ENCODE data around the gene TUFT1. TPM values are rescaled to one million over a fixed set of nuclear protein-coding genes. Genes with fewer than 3 reads are reported as not detected.

TUFT1 gene
- total RNA-seq, 4 donors from 2014 or later = 83.4 to 121 (median 91.5) TPM

- no peaks in the 10 kb centered on the region for H3K9me3 ChIP-seq
- H3K27me3 ChIP-seq = no peaks in the 10 kb centered on the region
- no peak overlapping the region for H3K4me3 ChIP-seq
- H3K36me3 ChIP-seq = no peaks in the 10 kb centered on the region
- no peak for DNase-seq (ENCODE audit: low spot score in 2 of 2)
- H3K4me1 ChIP-seq = peaks cover 23% of the 10 kb centered on the region
- no peak for TF ChIP-seq POLR2A (IDR thresholded peaks at IDR 0.05)
- no peak for TF ChIP-seq EP300 (IDR thresholded peaks at IDR 0.05)
- TF ChIP-seq CTCF (IDR thresholded peaks at IDR 0.05) = no peak
- TF ChIP-seq POLR2AphosphoS5 (IDR thresholded peaks at IDR 0.05) = no peak
- 86% methylated on average over 3 of the region's 3 CpGs for WGBS
- H3K27ac ChIP-seq = no peak overlapping the region
Measured at GRCh38 chr1:151624783-151625182, 84.7 kb downstream of the TUFT1 start.

GRCh38 chr1:151626740-151627334 lies 86.7 kb downstream of the TUFT1 start:
- DNase-seq (ENCODE audit: low spot score in 2 of 2) = no peak
- Histone ChIP-seq H3K27me3 (no peaks in the 10 kb centered on the region), H3K4me3 (no peak overlapping the region), H3K36me3 (no peaks in the 10 kb centered on the region), H3K4me1 (peaks cover 4% of the 10 kb centered on the region), H3K9me3 (no peaks in the 10 kb centered on the region), H3K27ac (no peak overlapping the region)
- WGBS = 76% methylated on average over 3 of the region's 3 CpGs
- TF ChIP-seq CTCF (IDR thresholded peaks at IDR 0.05) = no peak
- TF ChIP-seq POLR2AphosphoS5 (IDR thresholded peaks at IDR 0.05) = no peak
- no peak for TF ChIP-seq EP300 (IDR thresholded peaks at IDR 0.05)
- TF ChIP-seq POLR2A (IDR thresholded peaks at IDR 0.05) = no peak

GRCh38 chr1:151629278-151629677 lies 89.2 kb downstream of the TUFT1 start:
- H3K36me3 ChIP-seq = no peaks in the 10 kb centered on the region
- no peaks in the 10 kb centered on the region for H3K4me1 ChIP-seq
- no peak overlapping the region for H3K27ac ChIP-seq
- 84% methylated on average over 9 of the region's 9 CpGs for WGBS
- H3K27me3 ChIP-seq = no peaks in the 10 kb centered on the region
- H3K4me3 ChIP-seq = no peak overlapping the region
- no peak for TF ChIP-seq POLR2AphosphoS5 (IDR thresholded peaks at IDR 0.05)
- TF ChIP-seq EP300 (IDR thresholded peaks at IDR 0.05) = no peak
- no peak for TF ChIP-seq CTCF (IDR thresholded peaks at IDR 0.05)
- no peak for TF ChIP-seq POLR2A (IDR thresholded peaks at IDR 0.05)
- no peak for DNase-seq (ENCODE audit: low spot score in 2 of 2)
- H3K9me3 ChIP-seq = no peaks in the 10 kb centered on the region

Other genes with a start within 250 kb of the TUFT1 start
- 100 to 1,000 TPM in 1 of 4 donors, 10 to 100 TPM in 3; 50.0 to 102 (median 60.3) TPM for gene PI4KB, start 212.9 kb upstream of the TUFT1 start, total RNA-seq
- gene RFX5, start 193.1 kb upstream of the TUFT1 start, total RNA-seq = 10 to 100 TPM; 18.0 to 22.1 (median 18.5) TPM
- gene SELENBP1, start 167.6 kb upstream of the TUFT1 start, total RNA-seq = 10 to 100 TPM; 32.0 to 67.5 (median 48.7) TPM
- 100 to 1,000 TPM; 222 to 269 (median 241) TPM for gene PSMB4, start 140.7 kb upstream of the TUFT1 start, total RNA-seq
- 10 to 100 TPM; 29.3 to 87.3 (median 57.3) TPM for gene POGZ, start 80.8 kb upstream of the TUFT1 start, total RNA-seq
- gene CGN, start 28.9 kb upstream of the TUFT1 start, total RNA-seq = 10 to 100 TPM; 37.9 to 62.4 (median 41.7) TPM
- gene SNX27, start 71.7 kb downstream of the TUFT1 start, total RNA-seq = 10 to 100 TPM; 19.8 to 45.4 (median 29.0) TPM
- not detected for gene CELF3, start 176.5 kb downstream of the TUFT1 start, total RNA-seq
- not detected for gene RIIAD1, start 181.2 kb downstream of the TUFT1 start, total RNA-seq
- 10 to 100 TPM; 52.8 to 77.5 (median 59.4) TPM for gene MRPL9, start 223.2 kb downstream of the TUFT1 start, total RNA-seq